DMS153 (cell line): Measurements from ENCODE around the gene SLC39A11.
"Not testable (repeated sequence)": the region's sequence is repeated elsewhere in the genome, so short reads cannot be mapped to it uniquely, and the experiment has no call there.

Experiments
- DNase-seq: peaks from one replicate; lab custom pipeline; 2025; lab: John Stamatoyannopoulos, UW

SLC39A11 gene

GRCh38 chr17:72656130-72656763, 436.2 kb downstream of the SLC39A11 start:
- DNase-seq, result no peak

GRCh38 chr17:72654706-72655105, 437.8 kb downstream of the SLC39A11 start:
- DNase-seq, result no peak

GRCh38 chr17:72651988-72652387, 440.5 kb downstream of the SLC39A11 start:
- no peak for DNase-seq

GRCh38 chr17:72648702-72649101, 443.8 kb downstream of the SLC39A11 start:
- DNase-seq, result no peak

GRCh38 chr17:72646176-72646575, 446.3 kb downstream of the SLC39A11 start:
- no peak for DNase-seq

GRCh38 chr17:72644492-72644891, 448.0 kb downstream of the SLC39A11 start:
- DNase-seq, result no peak

GRCh38 chr17:72643575-72644216, 448.8 kb downstream of the SLC39A11 start:
- DNase-seq, result no peak

GRCh38 chr17:72642720-72643119, 449.8 kb downstream of the SLC39A11 start:
- no peak for DNase-seq

GRCh38 chr17:72640415-72641165, 451.9 kb downstream of the SLC39A11 start:
- DNase-seq, result peak; percentile 33

GRCh38 chr17:72639711-72640110, 452.8 kb downstream of the SLC39A11 start:
- DNase-seq, result no peak

GRCh38 chr17:72638932-72639331, 453.6 kb downstream of the SLC39A11 start:
- DNase-seq, result not testable (repeated sequence)

- DNase-seq, result no peak
These were observed 457.4 kb downstream of the SLC39A11 start for GRCh38 chr17:72635034-72635635.

- peak; percentile 64 for DNase-seq
These were observed 457.9 kb downstream of the SLC39A11 start for GRCh38 chr17:72634621-72635020.

GRCh38 chr17:72631949-72632684, 460.4 kb downstream of the SLC39A11 start:
- peak; percentile 91 for DNase-seq

- peak; percentile 79 for DNase-seq
These were observed 460.9 kb downstream of the SLC39A11 start for GRCh38 chr17:72631568-72631948.

- DNase-seq, result no peak
These were observed 467.8 kb downstream of the SLC39A11 start for GRCh38 chr17:72624652-72625051.

- DNase-seq, result no peak
These were observed 468.3 kb downstream of the SLC39A11 start for GRCh38 chr17:72624226-72624625.

GRCh38 chr17:72622661-72623433, 469.6 kb downstream of the SLC39A11 start:
- DNase-seq, result no peak

- no peak for DNase-seq
These were observed 472.4 kb downstream of the SLC39A11 start for GRCh38 chr17:72619976-72620650.

- peak; percentile 77 for DNase-seq
These were observed 474.4 kb downstream of the SLC39A11 start for GRCh38 chr17:72618001-72618509.
